ENCODE measurements around the gene TMEM203.

The TMEM203 gene

GRCh38 chr9:137193771-137194170 is 11.7 kb downstream of the TMEM203 start:
- DNase-seq: no peak

DNA sequence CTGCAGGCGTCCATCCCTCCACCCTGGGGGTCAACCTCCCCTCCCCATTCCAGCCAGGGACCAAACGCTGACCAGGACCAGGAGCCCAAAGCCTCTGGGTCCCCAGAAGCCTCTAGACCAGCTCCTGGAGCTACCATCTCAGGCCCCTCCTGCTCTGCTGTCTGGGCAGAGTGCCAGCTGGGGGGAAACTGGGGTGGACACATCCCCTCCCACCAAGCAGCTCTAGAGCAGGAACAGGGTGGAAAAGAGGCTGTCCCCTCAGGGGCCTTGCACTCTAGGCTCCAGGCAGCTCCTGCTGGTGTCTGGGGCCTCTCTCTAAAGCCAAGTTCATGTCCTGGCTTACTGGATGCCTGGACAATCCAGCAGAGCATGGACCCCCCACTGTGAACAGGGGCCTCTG is 12.6 kb downstream of the TMEM203 start:
- no peak for DNase-seq

DNA sequence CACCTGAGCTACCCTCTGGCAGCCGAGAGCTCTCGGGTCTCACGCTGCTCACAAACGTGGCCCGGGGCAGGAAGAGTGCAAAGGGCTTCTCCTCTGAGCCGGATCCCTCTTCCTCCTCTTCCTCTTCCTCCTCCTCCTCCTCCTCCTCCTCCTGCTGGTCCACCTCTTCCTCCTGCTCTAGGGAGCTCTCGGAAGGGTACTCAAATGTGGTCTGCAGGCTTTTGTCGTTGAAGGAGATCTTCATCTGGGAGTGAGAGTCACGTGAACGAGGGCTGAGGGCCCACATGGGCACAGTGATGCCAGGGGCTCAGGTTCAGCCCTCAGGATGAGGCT is 13.0 kb downstream of the TMEM203 start:
- no peak for DNase-seq

- DNase-seq: no peak
Observed at GRCh38 chr9:137191691-137192447, 13.6 kb downstream of the TMEM203 start.

- no peak for DNase-seq
Observed at GRCh38 chr9:137191245-137191644, 14.2 kb downstream of the TMEM203 start.

DNA sequence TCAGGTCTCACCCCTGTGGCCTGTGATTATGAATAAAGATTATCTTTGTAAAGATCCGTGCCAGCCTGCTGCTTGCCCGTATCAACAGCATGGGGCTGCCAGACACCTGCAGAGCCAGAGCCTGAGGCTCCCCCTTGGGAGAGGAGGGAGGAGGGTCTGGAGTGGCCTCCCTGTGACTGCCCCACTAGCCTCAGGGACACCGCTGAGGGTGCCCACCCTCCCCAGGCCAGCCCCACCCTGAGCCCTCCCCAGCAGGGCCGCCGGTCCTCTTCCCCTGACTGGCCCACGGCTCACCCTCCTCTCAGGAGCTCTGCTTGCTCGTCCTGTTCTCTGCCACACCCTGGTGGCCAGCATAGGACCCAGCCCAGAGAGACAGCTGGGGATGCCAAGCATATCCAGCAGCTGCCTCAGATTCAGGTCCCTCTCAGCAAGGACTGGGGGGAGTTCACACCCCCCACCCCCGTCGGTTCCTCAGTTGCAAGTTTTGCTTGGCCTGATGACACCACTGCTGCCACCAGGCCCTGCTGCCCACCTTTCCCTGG is 15.1 kb downstream of the TMEM203 start:
- DNase-seq: no peak

GRCh38 chr9:137189297-137190295 is 15.9 kb downstream of the TMEM203 start:
- no peak for DNase-seq

DNA sequence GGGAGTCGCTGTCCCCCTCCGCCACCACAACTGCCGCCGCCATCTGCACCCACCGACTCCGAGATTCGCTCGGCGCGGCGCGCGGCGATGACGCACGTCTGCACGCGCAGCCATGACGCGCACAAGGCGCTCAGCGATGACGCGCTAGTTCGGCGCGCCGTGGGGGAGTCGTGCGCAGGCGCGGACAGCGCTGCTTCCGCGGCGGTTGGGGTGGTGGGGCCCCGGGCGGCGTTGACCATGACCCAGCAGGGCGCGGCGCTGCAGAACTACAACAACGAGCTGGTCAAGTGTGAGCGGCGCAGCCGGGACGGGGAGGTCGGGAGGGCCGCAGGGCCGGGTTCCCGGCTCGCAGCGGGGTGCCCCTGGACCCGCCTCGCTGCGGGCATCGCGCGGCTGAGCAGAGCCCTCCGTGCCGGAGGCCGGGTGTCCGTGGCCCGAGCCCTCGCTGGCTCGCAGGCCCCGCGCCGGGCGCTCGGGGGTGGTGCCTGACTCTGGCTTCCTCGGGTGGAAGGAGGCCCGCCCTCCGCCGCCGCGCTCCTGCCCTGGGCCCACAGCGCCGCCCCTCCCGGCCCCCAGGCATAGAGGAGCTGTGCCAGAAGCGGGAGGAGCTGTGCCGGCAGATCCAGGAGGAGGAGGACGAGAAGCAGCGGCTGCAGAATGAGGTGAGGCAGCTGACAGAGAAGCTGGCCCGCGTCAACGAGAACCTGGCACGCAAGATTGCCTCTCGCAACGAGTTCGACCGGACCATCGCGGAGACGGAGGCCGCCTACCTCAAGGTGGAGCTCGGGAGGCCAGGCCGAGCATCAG is 16.8 kb downstream of the TMEM203 start, which contains the start of the genes ANAPC2 and SSNA1:
TSS of gene ANAPC2 (minus strand) at position 71 of the 807 bp plus-strand sequence. CDS start at position 43, 28 bp downstream.
TSS of gene SSNA1 (plus strand) at position 187 of the 807 bp plus-strand sequence. CDS start at position 238, 51 bp downstream.
- DNase-seq: peak; percentile 88

GRCh38 chr9:137188086-137188489 is 17.4 kb downstream of the TMEM203 start:
- no peak for DNase-seq

- DNase-seq: no peak
Observed at GRCh38 chr9:137187386-137187785, 18.1 kb downstream of the TMEM203 start.

DNA sequence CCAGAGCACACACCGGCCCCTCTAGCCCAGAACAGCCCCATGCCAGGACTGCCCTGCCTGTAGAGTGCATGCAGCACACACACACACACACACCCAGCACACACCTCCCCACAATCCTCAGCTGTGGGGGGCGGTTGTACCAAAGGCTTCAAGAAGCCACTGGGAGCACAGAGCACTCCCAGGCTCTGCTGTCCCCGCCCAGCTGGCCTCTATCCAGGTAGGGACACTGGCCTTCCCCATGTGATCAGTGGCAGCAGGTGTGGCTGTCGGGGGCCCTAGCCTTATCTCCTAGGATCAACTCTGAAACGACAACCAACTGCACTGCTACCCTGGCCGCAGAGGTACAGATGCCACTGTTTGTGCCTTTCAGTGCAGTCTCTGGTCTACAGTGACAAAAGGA is 19.1 kb downstream of the TMEM203 start:
- DNase-seq: no peak

- DNase-seq: no peak
Observed at GRCh38 chr9:137185921-137186320, 19.5 kb downstream of the TMEM203 start.

- DNase-seq: no peak
Observed at GRCh38 chr9:137184881-137185660, 20.4 kb downstream of the TMEM203 start.

- DNase-seq: no peak
Observed at GRCh38 chr9:137183980-137184595, 21.4 kb downstream of the TMEM203 start.

- DNase-seq: no peak
Observed at GRCh38 chr9:137182836-137183235, 22.6 kb downstream of the TMEM203 start.

DNA sequence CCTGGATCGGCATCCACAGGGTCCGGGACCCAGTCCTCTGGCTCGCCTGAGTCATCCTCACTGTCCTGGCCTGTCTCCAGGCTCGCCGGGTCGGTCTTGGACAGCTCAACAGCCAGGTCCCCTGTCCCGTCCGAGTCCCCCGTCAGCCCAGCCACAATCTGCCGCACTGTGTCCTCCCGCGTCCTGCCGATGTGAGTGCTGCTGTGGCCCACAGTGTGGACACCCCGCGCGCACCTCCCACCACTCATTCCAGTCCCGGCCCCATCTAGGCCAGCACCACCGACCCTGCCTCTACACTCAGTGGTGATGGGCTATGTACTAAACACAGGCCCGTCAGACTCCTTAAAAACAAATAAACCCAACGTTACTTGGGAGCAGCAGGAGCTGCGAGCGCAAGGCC is 23.8 kb downstream of the TMEM203 start:
- DNase-seq: no peak

- DNase-seq: no peak
Observed at GRCh38 chr9:137180491-137180890, 25.0 kb downstream of the TMEM203 start.

DNA sequence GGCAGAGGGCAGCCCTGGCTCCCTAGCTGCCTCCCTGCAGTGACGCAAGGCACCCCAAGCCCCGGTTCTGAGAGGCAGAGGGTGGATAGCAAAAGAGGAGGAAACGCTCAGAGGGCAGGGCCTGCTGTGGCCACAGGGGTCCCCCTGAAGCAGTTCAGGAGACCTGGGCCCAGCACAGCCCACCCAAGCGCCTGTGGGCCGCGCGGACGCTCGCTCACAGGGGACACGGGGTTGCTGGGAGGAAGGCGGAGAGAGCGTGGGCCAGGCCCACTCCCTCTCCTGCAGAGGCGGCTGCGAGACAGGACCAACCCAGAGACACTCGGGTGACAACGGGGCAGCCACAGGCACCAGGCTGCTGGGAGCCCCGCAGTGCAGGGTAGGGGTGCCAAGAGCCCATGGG is 25.7 kb downstream of the TMEM203 start:
- DNase-seq: no peak

DNA sequence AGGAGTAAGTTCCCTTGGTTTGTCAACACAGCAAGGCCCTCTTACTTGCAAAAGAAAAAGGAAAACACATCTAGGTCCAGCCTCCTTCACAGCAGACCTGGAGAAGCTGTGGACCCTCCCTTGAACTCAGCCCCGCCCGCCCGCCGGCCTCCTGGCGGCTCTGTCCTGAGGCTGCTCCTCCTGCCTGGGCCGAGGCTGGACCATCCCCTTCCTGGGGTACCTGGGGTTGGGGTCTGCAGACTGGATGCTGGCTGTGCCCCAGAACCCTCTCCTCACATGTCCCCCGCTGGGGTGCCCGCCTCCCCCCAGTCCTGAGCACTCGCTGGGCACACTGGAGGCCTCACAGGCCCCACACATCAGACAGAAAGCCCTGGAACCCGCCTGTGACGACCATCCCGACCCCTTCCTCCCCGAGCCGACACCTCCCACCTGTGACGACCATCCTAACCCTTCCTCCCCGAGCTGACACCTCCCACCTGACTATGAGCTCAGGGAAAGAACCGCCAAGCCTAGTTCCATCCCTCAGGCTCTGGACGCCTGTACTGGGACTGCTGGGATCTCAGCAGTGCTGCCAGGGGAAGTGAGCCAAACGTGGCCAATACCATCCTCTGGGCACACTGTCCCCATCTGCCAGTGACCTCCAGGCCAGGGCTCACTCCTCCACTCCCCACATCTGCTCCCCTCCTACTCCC is 26.4 kb downstream of the TMEM203 start:
- no peak for DNase-seq

- DNase-seq: no peak
Observed at GRCh38 chr9:137178201-137178938, 27.1 kb downstream of the TMEM203 start.
